ENCODE results near the gene MAPKAP1.

DNA sequence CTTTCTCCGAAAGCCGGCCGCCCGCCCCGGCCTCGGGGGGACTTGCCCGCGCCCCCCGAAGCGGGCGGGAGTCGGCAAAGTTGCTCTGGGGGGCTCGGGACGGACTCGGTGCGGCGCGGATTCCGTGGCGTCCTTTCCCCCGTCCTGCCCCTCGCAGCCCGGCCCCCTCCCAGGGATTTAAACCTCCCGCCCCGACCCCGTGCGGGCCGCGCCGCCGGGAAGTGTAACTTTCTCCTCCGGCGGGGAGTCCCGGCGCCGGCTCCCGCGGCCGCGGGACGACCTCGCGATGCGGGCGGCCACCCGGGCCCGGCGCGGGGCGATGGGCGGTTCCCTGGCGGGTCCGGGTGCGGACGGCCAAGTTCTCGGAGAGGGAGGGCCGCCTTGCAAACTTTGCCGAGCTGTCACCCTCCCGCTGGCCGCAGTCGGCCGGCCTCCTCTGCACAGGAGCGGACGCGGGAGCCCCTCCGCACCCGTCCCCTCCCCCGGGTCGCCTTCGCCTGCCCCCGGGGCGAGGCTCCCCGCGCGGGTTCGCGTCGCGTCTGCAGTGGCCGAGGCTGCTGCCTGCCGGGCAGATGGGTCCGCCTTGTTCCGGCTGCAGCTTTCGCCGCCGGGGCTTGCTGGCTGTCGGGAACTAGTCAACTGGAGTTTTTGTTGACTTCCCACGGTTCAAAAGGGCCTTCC is 40.9 kb upstream of the MAPKAP1 start:
- TF ChIP-seq, protein P1, sequence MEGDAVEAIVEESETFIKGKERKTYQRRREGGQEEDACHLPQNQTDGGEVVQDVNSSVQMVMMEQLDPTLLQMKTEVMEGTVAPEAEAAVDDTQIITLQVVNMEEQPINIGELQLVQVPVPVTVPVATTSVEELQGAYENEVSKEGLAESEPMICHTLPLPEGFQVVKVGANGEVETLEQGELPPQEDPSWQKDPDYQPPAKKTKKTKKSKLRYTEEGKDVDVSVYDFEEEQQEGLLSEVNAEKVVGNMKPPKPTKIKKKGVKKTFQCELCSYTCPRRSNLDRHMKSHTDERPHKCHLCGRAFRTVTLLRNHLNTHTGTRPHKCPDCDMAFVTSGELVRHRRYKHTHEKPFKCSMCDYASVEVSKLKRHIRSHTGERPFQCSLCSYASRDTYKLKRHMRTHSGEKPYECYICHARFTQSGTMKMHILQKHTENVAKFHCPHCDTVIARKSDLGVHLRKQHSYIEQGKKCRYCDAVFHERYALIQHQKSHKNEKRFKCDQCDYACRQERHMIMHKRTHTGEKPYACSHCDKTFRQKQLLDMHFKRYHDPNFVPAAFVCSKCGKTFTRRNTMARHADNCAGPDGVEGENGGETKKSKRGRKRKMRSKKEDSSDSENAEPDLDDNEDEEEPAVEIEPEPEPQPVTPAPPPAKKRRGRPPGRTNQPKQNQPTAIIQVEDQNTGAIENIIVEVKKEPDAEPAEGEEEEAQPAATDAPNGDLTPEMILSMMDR (IDR thresholded peaks at IDR 0.05), result no peak
- no peak for TF ChIP-seq ZFX (IDR thresholded peaks at IDR 0.05; ENCODE audit: borderline replicate concordance)

Data from 22Rv1 (cell line).